Breast epithelium (tissue), 4 donors: ENCODE results near the gene CXCL16. TPM values are rescaled to one million over a fixed set of nuclear protein-coding genes. Genes with fewer than 3 reads are reported as not detected.
A peak's percentile ranks its signal among the peaks of the same experiment; 100 is the strongest.

Experiments
- DNase-seq, 2 donors: peaks; one replicate each; pipeline ENCODE4 v3.0.0-alpha.2; 2019; ENCODE audit warnings: low spot score in 2 of 2
- H3K27ac ChIP-seq, 2 donors: fragments of 200-600 bp; sonication (generic) in 1 of 2; one replicate each; pipeline ENCODE4 v1.5.1; 2016 to 2019; ENCODE audit warnings: mild to moderate bottlenecking in 1 of 2
- H3K27me3 ChIP-seq, 2 donors: fragments of 200-600 bp; sonication (generic) in 1 of 2; one replicate each; pipeline versions ENCODE4 v1.5.1 to v1.6.0; 2017 to 2019; ENCODE audit warnings: control low read depth in 1 of 2, mild to moderate bottlenecking in 1 of 2
- H3K36me3 ChIP-seq: fragments of 200-600 bp; one replicate; pipeline ENCODE4 v1.5.1; 2019
- H3K4me1 ChIP-seq, 2 donors: fragments of 200-600 bp; sonication (generic); one replicate each; pipeline ENCODE4 v1.5.1; 2016 to 2019; ENCODE audit warnings: control low read depth in 1 of 2
- H3K4me3 ChIP-seq, 3 donors: fragments of 200-600 bp; sonication (generic); 1 replicate in 2 of 3; 2 replicates in 1 of 3; pipeline ENCODE4 v1.5.1; 2016 to 2019; ENCODE audit warnings: mild to moderate bottlenecking in 3 of 3, moderate library complexity in 2 of 3
- H3K9me3 ChIP-seq, 2 donors: fragments of 200-600 bp; sonication (generic) in 1 of 2; one replicate each; pipeline ENCODE4 v1.5.1; 2016 to 2019; ENCODE audit warnings: control low read depth in 1 of 2
- CTCF ChIP-seq, 3 donors: fragments of 450-650 bp; IDR thresholded peaks; one replicate each; pipeline ENCODE4 v1.5.1; 2016 to 2017; ENCODE audit warnings: antibody characterized with exemption in 3 of 3, mild to moderate bottlenecking in 3 of 3, moderate library complexity in 3 of 3
- POLR2A ChIP-seq: fragments of 450-650 bp; IDR thresholded peaks from one replicate; pipeline ENCODE4 v1.6.1; 2016; ENCODE audit warnings: antibody characterized with exemption, mild to moderate bottlenecking, moderate library complexity
- POLR2AphosphoS5 ChIP-seq, 3 donors: sonication (generic); formaldehyde crosslinking; IDR thresholded peaks; one replicate each; pipeline ENCODE4 v1.6.1; 2017; ENCODE audit warnings: antibody characterized with exemption in 3 of 3
- intact Hi-C: fragments of 100-400 bp; cut with DNase I; formaldehyde crosslinking; loops from one replicate; pipeline ENCODE4 v1.15.1; 2023; ENCODE audit warnings: low total_unique reads
- total RNA-seq, 3 donors: library from RNA; depleted of rRNA; stranded (reverse); fragments of >200 nt; gene quantifications; one replicate each; pipeline ENCODE4 v1.1.0, GENCODE V29; 2016

CXCL16 gene
- total RNA-seq, 3 donors from 2014 or later, result 13.8 to 25.8 (median 18.6) TPM

- no peak for DNase-seq
Observed at GRCh38 chr17:4786106-4786511, 46.4 kb upstream of the CXCL16 start, which contains the start of gene VMO1. Gene VMO1 (minus strand): TSS chr17:4786364. CDS start chr17:4786352, 12 bp downstream.

GRCh38 chr17:4785311-4786105, 45.8 kb upstream of the CXCL16 start:
- no peaks in the 10 kb centered on the region for H3K9me3 ChIP-seq
- H3K4me3 ChIP-seq, result peak overlapping the region; percentile 32 to 63 (median 32)
- H3K4me1 ChIP-seq, result peaks cover 0 to 7% of the 10 kb centered on the region in 2 donors
- intact Hi-C loops, result loop anchor here (5.0 kb wide), 1 partner anchor 107 kb away; no protein-coding TSS in a partner anchor
- H3K36me3 ChIP-seq, result no peaks in the 10 kb centered on the region
- peaks cover 4 to 19% of the 10 kb centered on the region in 2 donors for H3K27me3 ChIP-seq
- no peak for DNase-seq
- TF ChIP-seq CTCF (IDR thresholded peaks at IDR 0.05), result no peak
- no peak for TF ChIP-seq POLR2AphosphoS5 (IDR thresholded peaks at IDR 0.05)
- TF ChIP-seq POLR2A, result no peak
- no peak overlapping the region for H3K27ac ChIP-seq

More at GRCh38 chr17:4786106-4786511, 46.4 kb upstream of the CXCL16 start, which contains the start of gene VMO1:
- H3K27me3 ChIP-seq, result peaks cover 4 to 19% of the 10 kb centered on the region in 2 donors
- peaks cover 0 to 7% of the 10 kb centered on the region in 2 donors for H3K4me1 ChIP-seq
- intact Hi-C loops, result loop anchor here (5.0 kb wide), 1 partner anchor 106 kb away; no protein-coding TSS in a partner anchor
- H3K27ac ChIP-seq, result peak within 1 kb of the TSS in 1 of 2 donors; percentile 57
- peak within 1 kb of the TSS; percentile 32 to 63 (median 32) for H3K4me3 ChIP-seq
- no peaks in the 10 kb centered on the region for H3K9me3 ChIP-seq
- no peaks in the 10 kb centered on the region for H3K36me3 ChIP-seq
- TF ChIP-seq POLR2A, result no peak
- no peak for TF ChIP-seq CTCF (IDR thresholded peaks at IDR 0.05)
- no peak for TF ChIP-seq POLR2AphosphoS5 (IDR thresholded peaks at IDR 0.05)

GRCh38 chr17:4782652-4783051, 42.9 kb upstream of the CXCL16 start:
- Histone ChIP-seq H3K4me1 (peaks cover 0 to 7% of the 10 kb centered on the region in 2 donors), H3K4me3 (no peak overlapping the region), H3K9me3 (no peaks in the 10 kb centered on the region), H3K27me3 (peaks cover 4 to 19% of the 10 kb centered on the region in 2 donors), H3K36me3 (no peaks in the 10 kb centered on the region), H3K27ac (no peak overlapping the region)
- no peak for TF ChIP-seq POLR2A
- TF ChIP-seq POLR2AphosphoS5 (IDR thresholded peaks at IDR 0.05), result no peak
- TF ChIP-seq CTCF (IDR thresholded peaks at IDR 0.05), result no peak
- DNase-seq, result no peak
- intact Hi-C loops, result no loop called here

- H3K9me3 ChIP-seq, result no peaks in the 10 kb centered on the region
- intact Hi-C loops, result no loop called here
- TF ChIP-seq POLR2A, result no peak
- no peak for TF ChIP-seq POLR2AphosphoS5 (IDR thresholded peaks at IDR 0.05)
- no peak for TF ChIP-seq CTCF (IDR thresholded peaks at IDR 0.05)
- DNase-seq, result no peak
- peaks cover 4 to 19% of the 10 kb centered on the region in 2 donors for H3K27me3 ChIP-seq
- H3K36me3 ChIP-seq, result no peaks in the 10 kb centered on the region
- no peak overlapping the region for H3K4me3 ChIP-seq
- H3K27ac ChIP-seq, result no peak overlapping the region
- H3K4me1 ChIP-seq, result no peaks in the 10 kb centered on the region
Observed at GRCh38 chr17:4780325-4780955, 40.7 kb upstream of the CXCL16 start.
